Hematopoietic multipotent progenitor cell (in vitro differentiated cells): ENCODE results near the gene CASQ2. TPM values are rescaled to one million over a fixed set of nuclear protein-coding genes. Genes with fewer than 3 reads are reported as not detected.

ENCODE experiments used
- DNase-seq, 3 donors: peaks; one replicate each; pipeline ENCODE4 v3.0.0-alpha.2; 2011 to 2015; ENCODE audit warnings: low read depth in 2 of 3, low spot score in 2 of 3
- total RNA-seq: library from RNA; depleted of rRNA; stranded (reverse); fragments of >200 nt; gene quantifications from one replicate; pipeline ENCODE4 v1.2.3, GENCODE V29; 2012

CASQ2 gene
- total RNA-seq, 1 donor: not detected

DNA sequence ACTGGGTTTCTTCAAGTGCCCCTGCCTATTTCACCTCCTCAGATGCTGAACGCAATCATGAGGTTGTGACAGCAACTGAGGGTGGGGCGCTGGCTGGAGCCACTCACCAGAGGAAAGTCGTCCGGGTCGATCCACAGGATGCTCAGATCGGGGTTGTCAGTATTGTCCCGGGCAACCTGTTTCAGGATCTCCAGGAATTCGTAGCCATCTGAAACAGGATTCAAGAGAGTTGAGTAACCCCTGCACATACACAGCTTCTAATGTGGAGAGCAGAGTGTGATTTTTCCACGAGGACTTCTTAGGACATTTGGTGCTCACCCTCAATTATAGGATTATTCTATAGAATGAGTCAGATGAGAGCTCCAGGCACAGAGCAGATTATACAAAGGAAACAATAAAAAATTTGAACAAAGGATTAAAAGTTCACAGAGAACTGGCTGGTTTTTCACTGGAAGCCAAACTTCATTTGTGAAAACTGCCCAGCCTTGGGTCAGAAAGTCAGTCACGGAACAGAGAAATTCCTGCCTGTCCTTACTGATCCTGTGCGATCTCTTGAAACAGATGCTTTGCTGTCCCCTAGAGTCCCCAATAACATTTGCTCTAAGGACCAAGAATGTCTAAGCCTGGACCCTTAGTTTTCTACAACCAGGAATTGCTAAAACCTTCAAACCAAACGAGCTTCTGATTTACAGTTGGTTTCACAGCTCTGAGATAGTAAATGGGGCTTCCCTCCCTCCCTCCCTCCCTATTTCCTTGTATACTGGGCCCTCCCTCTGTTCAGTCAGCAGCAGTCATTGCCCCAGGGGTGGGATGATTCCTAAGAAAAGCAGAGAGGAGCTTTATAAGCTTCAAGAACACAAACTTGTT is 63.2 kb downstream of the CASQ2 start:
- DNase-seq: no peak

GRCh38 chr1:115702959-115703358 is 65.6 kb downstream of the CASQ2 start:
- DNase-seq: no peak

DNA sequence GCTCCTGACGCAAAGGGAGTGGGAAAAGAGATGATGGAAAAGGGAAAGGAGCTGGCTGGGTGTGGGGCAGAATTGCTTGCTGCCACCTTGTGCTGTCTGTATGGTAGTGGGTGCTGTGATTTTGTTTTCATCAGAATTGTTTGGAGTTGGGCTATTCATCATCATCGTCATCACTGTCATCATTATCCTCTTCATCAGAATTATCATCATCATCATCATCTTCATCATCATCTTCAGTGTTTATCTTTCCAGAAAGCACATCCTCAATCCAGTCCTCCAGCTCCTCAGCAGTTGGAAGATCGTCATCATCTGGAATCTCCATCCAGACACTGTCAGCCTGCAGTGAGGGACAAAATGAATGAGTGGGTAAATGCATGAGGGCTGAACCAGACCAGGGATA is 67.4 kb downstream of the CASQ2 start:
- DNase-seq: no peak

- DNase-seq: no peak
These were observed 70.9 kb downstream of the CASQ2 start for GRCh38 chr1:115697619-115698018.

DNA sequence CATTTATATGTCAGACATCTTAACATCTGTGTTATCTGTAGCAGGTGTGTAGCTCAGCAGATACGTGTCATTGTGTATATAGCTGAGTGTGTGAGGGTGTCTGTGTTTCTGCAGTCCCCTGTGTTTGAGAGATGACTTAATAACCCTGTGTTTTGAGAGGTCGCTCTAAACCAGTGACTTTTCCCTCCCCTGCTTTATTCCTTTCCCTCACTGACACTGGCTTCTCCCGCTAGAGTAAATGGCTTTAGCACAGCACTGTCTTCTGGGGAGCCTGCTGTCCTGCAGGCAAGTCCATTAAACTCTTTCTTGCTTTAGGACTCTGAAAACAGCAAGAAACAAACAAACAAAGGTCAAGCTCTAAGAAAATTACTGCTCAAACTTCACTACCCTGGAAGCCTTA is 73.7 kb downstream of the CASQ2 start:
- no peak for DNase-seq

- DNase-seq: no peak
These were observed 76.3 kb downstream of the CASQ2 start for GRCh38 chr1:115692224-115692623.

GRCh38 chr1:115690972-115691371 is 77.5 kb downstream of the CASQ2 start:
- DNase-seq: no peak

- no peak for DNase-seq
These were observed 80.8 kb downstream of the CASQ2 start for GRCh38 chr1:115687744-115688143.

- DNase-seq: no peak
These were observed 83.3 kb downstream of the CASQ2 start for GRCh38 chr1:115685029-115685705.

DNA sequence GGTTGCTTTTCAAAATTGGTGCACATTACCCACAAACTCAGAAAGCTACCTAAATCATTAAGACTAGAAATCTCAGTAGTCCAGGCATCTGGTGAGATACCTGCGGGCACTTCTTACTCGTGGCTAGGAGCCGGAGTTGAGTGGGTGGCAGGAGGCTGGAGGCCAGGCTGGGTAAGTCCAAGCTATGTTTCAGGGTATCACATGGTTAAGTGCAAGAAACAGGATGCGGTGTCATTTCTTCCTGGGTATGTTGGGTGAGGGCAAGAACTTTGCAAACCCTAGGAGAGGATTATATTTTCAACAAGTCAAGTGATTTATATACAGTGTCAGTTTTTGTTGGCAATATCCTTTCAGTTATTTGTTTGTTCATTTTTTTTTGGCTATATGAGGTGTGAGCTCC is 85.7 kb downstream of the CASQ2 start:
- DNase-seq: no peak

DNA sequence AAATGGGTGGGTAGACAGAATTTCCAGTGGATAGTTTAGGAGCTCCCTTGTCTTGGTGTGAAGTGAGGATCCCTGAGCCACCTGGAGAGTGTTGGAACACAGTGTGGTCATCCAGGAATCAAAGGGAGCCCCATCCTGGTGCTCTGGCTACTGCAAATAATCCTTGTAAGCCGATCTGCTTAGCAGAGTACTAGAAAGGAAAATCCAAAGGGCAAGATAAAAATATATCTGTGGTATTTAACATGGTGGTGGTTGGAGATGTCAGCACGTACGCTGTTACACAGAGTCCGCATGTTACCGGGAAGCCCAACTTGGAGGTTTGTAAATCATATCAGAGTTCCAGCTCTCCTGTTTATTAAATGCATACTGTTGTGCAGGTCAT is 87.8 kb downstream of the CASQ2 start:
- no peak for DNase-seq

DNA sequence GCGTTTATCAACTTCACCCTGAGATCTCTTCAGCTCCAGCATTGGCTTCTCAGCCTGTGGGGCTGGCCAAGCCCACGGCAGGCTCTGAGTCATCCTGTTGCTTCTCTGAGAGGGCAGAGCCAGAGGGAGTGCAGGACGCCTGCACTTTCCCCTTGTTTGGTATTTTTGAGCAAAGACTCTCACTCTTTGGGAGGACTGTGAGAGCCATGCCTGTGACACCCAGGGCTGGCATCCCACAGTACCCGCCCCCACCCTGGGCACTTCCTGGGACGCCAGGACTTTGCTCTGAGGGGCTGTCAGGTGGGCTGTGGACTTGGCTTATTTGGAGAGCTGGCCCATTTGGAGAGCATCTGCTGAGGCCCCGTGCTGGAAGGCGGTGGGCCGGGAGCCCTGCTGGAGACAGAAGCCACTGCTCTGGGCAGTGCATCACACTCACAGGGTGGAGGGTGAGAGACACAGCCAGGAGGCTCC is 89.3 kb downstream of the CASQ2 start:
- no peak for DNase-seq

DNA sequence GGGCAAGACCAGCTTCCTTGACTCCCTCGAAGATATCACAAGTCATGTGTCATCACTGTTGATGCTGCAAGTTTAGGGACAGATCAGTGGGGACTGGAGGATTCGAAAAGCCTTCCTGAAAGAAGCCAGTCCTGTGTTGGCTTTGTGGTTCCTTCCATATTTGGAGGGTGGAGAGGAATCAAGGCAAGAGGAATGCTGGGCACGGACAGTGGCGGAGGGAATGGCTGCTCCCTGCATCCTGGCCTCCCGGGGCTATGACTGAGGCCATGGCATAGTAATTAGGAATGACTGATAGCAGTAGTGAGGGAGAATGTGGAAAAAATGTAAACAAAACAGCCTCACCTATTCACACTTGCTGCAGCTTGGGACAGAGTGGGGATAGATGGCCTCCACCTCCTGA is 90.4 kb downstream of the CASQ2 start:
- no peak for DNase-seq

DNA sequence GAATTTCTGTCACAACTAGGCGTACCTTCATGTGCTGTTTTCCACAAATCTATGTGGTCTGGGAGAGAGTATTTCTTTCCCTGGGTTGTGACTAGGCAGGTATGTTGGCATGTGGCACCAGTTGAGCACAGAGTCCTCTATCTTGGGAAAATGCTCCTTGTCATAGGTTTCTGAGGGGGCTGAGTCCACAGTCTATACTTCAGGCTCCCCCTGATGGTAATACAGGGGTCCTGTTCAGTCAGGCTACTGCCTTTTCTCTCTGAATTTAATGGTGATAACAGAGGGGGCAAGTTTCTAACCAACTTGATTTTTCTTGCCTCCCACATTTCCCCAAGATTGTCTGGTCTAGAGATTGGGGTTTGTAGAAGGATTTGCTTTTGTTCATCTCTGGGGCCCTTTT is 90.9 kb downstream of the CASQ2 start:
- peak in 2 of 3 donors; percentile 40 to 64 for DNase-seq

DNA sequence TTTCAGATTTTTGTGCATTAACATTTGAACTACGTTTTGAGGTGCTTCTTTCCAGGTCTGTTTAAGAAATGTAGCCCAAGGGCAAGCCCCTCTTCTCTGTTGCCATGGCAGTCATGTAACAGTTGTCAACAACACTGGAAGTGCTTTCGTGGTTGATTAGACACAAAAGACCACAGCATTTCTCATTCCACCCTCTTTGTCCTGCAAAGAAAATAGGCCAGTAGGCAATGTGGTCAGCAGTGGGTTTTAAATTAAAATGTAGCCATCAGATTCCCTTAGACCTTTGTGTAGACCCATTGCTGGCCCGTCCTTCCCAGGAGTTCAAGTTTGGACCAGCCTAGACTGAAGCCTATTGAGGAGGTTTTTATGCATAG is 91.3 kb downstream of the CASQ2 start:
- peak in 2 of 3 donors; percentile 58 to 82 for DNase-seq

DNA sequence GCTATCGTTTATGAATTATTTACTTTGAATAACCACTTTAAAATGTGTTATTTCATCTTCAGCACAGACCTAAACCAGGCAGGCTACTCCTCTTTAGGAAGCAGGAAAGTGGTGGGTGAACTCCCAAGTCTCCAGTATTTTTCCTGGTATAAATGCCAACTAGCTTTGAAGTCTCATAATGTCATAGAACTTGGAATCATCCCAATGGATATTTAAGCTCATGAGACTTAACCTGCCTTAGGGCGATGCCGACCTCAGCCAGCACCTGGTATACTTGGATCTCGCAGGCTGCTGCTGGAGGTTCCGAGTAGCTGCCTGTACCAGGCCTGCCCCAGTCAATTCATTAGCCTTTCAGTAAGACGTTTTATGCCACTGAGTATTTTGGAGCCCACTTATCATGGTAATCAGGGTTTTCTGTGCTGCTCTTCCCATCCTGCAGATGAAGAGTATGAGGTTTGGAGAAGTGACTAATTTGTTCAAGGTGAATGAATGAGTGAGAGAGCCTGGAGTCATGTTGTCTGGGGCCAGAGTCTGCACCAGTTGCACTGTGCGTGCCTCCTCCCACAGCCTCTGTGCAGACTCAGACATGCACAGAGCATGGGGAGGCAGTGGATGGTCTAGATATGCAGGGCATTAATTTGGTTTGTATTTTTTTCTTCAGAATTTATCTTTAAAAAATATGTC is 91.9 kb downstream of the CASQ2 start:
- peak in 1 of 3 donors; percentile 5 for DNase-seq

- no peak for DNase-seq
These were observed 96.1 kb downstream of the CASQ2 start for GRCh38 chr1:115672224-115673009.

DNA sequence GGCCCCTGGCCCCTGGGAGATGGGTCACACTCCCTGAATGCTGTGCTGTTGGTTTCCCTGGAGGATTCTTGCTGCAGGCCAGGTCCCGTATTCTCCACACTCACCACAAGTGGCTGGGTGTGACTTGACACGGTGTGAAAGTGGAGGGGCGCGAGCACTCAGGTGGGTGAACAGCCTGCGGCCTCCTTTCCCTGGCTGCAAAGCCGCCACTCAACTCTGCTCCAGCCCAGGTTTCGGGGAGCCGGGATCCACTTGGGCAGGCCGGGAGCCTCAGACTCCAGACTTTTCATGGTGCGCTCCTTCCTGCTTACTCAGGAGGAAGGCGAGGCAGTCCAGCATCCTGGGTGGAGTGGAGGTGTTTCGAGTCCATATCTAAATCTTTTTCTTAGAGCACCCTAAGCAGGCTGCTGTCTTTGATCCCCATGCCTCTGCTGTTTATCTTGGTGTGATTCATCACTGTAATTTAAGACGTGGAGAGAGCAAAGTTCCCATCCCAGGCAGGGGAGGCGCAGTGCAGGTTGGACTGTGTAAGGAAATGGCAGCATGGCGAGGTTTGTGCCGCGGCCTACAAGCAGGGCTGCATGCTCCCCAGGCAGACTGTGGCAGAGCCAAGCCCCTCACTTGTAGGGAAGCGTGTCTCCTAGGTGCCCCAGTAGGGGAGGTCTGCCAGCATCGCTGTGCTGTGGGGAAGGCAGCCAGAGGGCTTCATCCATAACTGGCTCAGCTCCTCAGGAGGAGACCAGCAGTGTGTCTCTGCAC is 97.2 kb downstream of the CASQ2 start:
- no peak for DNase-seq

DNA sequence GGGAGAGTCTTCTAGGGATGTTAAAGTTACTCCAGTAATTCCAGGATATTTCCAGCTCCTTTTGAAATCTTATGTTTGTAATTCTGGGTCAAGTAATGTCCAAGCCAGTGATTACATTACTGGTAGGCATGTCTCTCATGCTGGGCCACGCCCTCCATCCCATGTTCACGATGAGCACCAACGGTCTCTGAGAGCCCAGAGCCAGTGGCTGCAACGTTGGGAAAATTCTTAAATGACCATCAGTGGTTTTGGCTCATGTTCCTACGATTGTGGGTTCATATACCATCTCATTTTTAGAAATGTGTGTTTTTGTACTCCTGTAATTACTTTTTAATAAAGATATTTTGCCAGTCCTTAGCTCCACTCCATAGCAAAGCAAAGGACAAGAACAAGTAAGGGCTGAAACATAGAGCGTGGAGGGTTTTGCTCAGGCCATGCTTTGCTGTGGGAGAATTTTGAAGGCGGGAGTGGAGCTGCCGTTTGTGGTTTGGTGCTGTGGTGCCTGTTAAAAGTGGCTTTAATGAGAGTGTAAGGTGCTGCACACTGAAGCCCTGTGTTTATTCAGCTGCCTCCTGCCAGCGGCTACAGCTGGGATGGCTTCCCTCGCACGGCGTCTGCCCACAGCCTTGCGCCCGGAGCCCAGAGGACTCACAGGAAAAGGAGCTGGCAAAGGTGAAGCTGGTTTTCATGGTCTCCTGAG is 97.9 kb downstream of the CASQ2 start:
- peak in 1 of 3 donors; percentile 55 for DNase-seq
